Measurements from ENCODE around the gene FHDC1.

FHDC1 gene

GRCh38 chr4:152936446-152937335 is 568 bp downstream of the FHDC1 start:
- DNase-seq = peak in 1 of 2 experiments; percentile 5

GRCh38 chr4:152937336-152938236 is 1.5 kb downstream of the FHDC1 start:
- peak; percentile 20 to 26 for DNase-seq

GRCh38 chr4:152938237-152938947 is 2.3 kb downstream of the FHDC1 start:
- no peak for DNase-seq

GRCh38 chr4:152939621-152940020 is 3.5 kb downstream of the FHDC1 start:
- no peak for DNase-seq

- no peak for DNase-seq
Measured at GRCh38 chr4:152940461-152940860, 4.3 kb downstream of the FHDC1 start.

- DNase-seq = no peak
Measured at GRCh38 chr4:152941411-152941810, 5.3 kb downstream of the FHDC1 start.

- no peak for DNase-seq
Measured at GRCh38 chr4:152942346-152942745, 6.2 kb downstream of the FHDC1 start.

GRCh38 chr4:152943672-152944071 is 7.5 kb downstream of the FHDC1 start:
- no peak for DNase-seq

GRCh38 chr4:152944666-152945320 is 8.7 kb downstream of the FHDC1 start:
- DNase-seq = no peak

- DNase-seq = no peak
Measured at GRCh38 chr4:152945639-152946038, 9.5 kb downstream of the FHDC1 start.

- DNase-seq = no peak
Measured at GRCh38 chr4:152946446-152946845, 10.3 kb downstream of the FHDC1 start.

GRCh38 chr4:152947311-152947710 is 11.2 kb downstream of the FHDC1 start:
- DNase-seq = no peak

- no peak for DNase-seq
Measured at GRCh38 chr4:152949930-152950329, 13.8 kb downstream of the FHDC1 start.

GRCh38 chr4:152950402-152951274 is 14.5 kb downstream of the FHDC1 start:
- no peak for DNase-seq

- DNase-seq = no peak
Measured at GRCh38 chr4:152951348-152951747, 15.2 kb downstream of the FHDC1 start.

- no peak for DNase-seq
Measured at GRCh38 chr4:152953514-152953913, 17.4 kb downstream of the FHDC1 start.

GRCh38 chr4:152954741-152955140 is 18.6 kb downstream of the FHDC1 start:
- DNase-seq = no peak

GRCh38 chr4:152956147-152956546 is 20.0 kb downstream of the FHDC1 start:
- DNase-seq = no peak

- DNase-seq = no peak
Measured at GRCh38 chr4:152956650-152957436, 20.7 kb downstream of the FHDC1 start.

- no peak for DNase-seq
Measured at GRCh38 chr4:152957437-152958171, 21.5 kb downstream of the FHDC1 start.
